NCI-H1436 treated with DMSO at 0.1 percent for 48 hours (cell line): Measurements from ENCODE around the gene HSF2.
"Not testable (repeated sequence)": the region's sequence is repeated elsewhere in the genome, so short reads cannot be mapped to it uniquely, and the experiment has no call there.

Experiments
- DNase-seq: peaks from one replicate; lab custom pipeline; 2025; lab: John Stamatoyannopoulos, UW

The HSF2 gene

GRCh38 chr6:122455116-122455515 is 55.7 kb downstream of the HSF2 start:
- DNase-seq = not testable (repeated sequence)

GRCh38 chr6:122458087-122458486 is 58.6 kb downstream of the HSF2 start:
- DNase-seq = no peak

- DNase-seq = no peak
These were observed 59.8 kb downstream of the HSF2 start for GRCh38 chr6:122459240-122459639.

- DNase-seq = not testable (repeated sequence)
These were observed 60.5 kb downstream of the HSF2 start for GRCh38 chr6:122459865-122460416.

- no peak for DNase-seq
These were observed 62.4 kb downstream of the HSF2 start for GRCh38 chr6:122461885-122462284.

GRCh38 chr6:122471107-122472021 is 71.9 kb downstream of the HSF2 start, which contains the start of gene SERINC1:
Gene SERINC1 (minus strand): TSS chr6:122471807. CDS start chr6:122471737, 70 bp downstream.
- DNase-seq = peak; percentile 77

GRCh38 chr6:122472022-122472340 is 72.5 kb downstream of the HSF2 start:
- no peak for DNase-seq

- no peak for DNase-seq
These were observed 76.7 kb downstream of the HSF2 start for GRCh38 chr6:122476131-122476530.

GRCh38 chr6:122482750-122483080 is 83.3 kb downstream of the HSF2 start:
- DNase-seq = no peak
